Lung (tissue), 13 donors: Measurements from ENCODE around the gene DECR2. TPM values are rescaled to one million over a fixed set of nuclear protein-coding genes. Genes with fewer than 3 reads are reported as not detected.

Source experiments
- ATAC-seq: fragments of 200-7000 bp; cut with Tn5 transposase; one replicate; pipeline ENCODE4 v1.9.1; 2020; ENCODE audit warnings: moderate number of reproducible peaks; ENCODE audit not compliant: insufficient read depth, low FRiP score
- DNase-seq, 3 donors: peaks; one replicate each; pipeline ENCODE4 v3.0.0-alpha.2; 2013 to 2017
- H3K27ac ChIP-seq, 2 donors: one replicate each; pipeline ENCODE4 v1.5.1; 2013; ENCODE audit warnings: mild to moderate bottlenecking in 2 of 2, moderate library complexity in 2 of 2, control low read depth in 1 of 2, inconsistent platforms in 1 of 2, low read depth in 1 of 2, low read length in 1 of 2
- H3K27me3 ChIP-seq, 3 donors: one replicate each; pipeline ENCODE4 v1.5.1; 2013; ENCODE audit warnings: low read length in 2 of 3; ENCODE audit not compliant: control insufficient read depth in 3 of 3, insufficient read depth in 3 of 3
- H3K36me3 ChIP-seq, 4 donors: one replicate each; pipeline ENCODE4 v1.5.1; 2013; ENCODE audit warnings: low read length in 4 of 4, mild to moderate bottlenecking in 1 of 4, moderate library complexity in 1 of 4; ENCODE audit not compliant: control insufficient read depth in 4 of 4, insufficient read depth in 4 of 4
- H3K4me1 ChIP-seq, 5 donors: one replicate each; pipeline ENCODE4 v1.5.1; 2013; ENCODE audit warnings: low read length in 5 of 5, mild to moderate bottlenecking in 2 of 5, moderate library complexity in 1 of 5; ENCODE audit not compliant: control insufficient read depth in 5 of 5, insufficient read depth in 5 of 5
- H3K4me3 ChIP-seq: one replicate; pipeline ENCODE4 v1.5.1; 2013; ENCODE audit warnings: mild to moderate bottlenecking, control low read depth, moderate library complexity
- H3K9ac ChIP-seq, 2 donors: one replicate each; pipeline ENCODE4 v1.5.1; 2013; ENCODE audit warnings: low read length in 2 of 2, control low read depth in 1 of 2; ENCODE audit not compliant: insufficient read depth in 1 of 2
- H3K9me3 ChIP-seq, 4 donors: one replicate each; pipeline ENCODE4 v1.5.1; 2013; ENCODE audit warnings: low read length in 3 of 4, mild to moderate bottlenecking in 1 of 4, moderate library complexity in 1 of 4; ENCODE audit not compliant: control insufficient read depth in 4 of 4, insufficient read depth in 3 of 4
- WGBS, 2 donors: extraction: QIAGEN DNeasy Blood & Tissue Kit; methylation state at CpG; one replicate each; pipeline ENCODE4 v1.1.7; 2013; 5-methylcytosine and 5-hydroxymethylcytosine counted together
- polyA plus RNA-seq, 2 donors: library from polyadenylated mRNA; stranded (reverse); fragments of 200-250 nt; gene quantifications; one replicate each; pipeline ENCODE4 v1.2.1, GENCODE V29; 2013
- small RNA-seq: library from RNA; depleted of rRNA; stranded (forward); fragments of <200 nt; gene quantifications from one replicate; pipeline ENCODE3, GENCODE V24; 2014; ENCODE audit warnings: low replicate concordance
- total RNA-seq, 2 donors: library from RNA; depleted of rRNA in 1 of 2; stranded (reverse); fragments of >200 nt in 1 of 2; gene quantifications; one replicate each; pipeline ENCODE4 v1.2.1, GENCODE V29; 2014 to 2021
- TF ChIP-seq, protein P1 (sequence below): IDR thresholded peaks from 2 replicates; pipeline ENCODE4 v1.5.1; 2012; ENCODE audit warnings: mild to moderate bottlenecking; ENCODE audit errors: control extremely low read depth, extremely low read depth
- donor health status: control.
- donor health status: control.
- donor health status: Bipolar disorder and iron deficiency.
- donor health status: healthy.
- donor health status: DM: yes; HTN: yes; CAD: no.

Gene DECR2
- total and polyA plus RNA-seq, 4 donors: 5.2 to 18.3 (median 15.7) TPM

DNA sequence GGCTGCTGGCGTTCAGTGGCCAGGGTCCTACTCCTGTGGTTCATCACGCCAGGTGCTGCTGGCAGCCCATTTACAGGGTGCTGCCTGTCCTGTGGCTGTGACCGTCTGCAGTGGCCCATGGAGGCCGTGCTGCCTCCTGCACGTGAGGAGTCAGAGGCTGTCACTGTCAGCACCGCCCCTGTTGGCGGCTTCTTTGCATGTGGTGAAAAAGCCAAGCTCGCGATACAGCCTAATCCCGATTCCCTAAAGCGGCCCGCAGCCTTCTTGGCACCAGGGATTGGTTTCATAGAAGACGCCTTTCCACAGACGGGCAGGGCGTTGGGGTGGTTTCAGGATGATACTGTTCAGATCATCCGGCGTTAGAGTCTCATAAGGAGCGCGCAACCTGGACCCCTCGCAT, 59.1 kb downstream of the DECR2 start:
- no peak overlapping the region for H3K4me3 ChIP-seq
- no peaks in the 10 kb centered on the region for H3K9me3 ChIP-seq
- H3K9ac ChIP-seq: no peak overlapping the region
- H3K27ac ChIP-seq: no peak overlapping the region
- ATAC-seq: no peak
- H3K4me1 ChIP-seq: peaks cover 0 to 18% (median 5%) of the 10 kb centered on the region in 5 donors
- TF ChIP-seq, protein P1, sequence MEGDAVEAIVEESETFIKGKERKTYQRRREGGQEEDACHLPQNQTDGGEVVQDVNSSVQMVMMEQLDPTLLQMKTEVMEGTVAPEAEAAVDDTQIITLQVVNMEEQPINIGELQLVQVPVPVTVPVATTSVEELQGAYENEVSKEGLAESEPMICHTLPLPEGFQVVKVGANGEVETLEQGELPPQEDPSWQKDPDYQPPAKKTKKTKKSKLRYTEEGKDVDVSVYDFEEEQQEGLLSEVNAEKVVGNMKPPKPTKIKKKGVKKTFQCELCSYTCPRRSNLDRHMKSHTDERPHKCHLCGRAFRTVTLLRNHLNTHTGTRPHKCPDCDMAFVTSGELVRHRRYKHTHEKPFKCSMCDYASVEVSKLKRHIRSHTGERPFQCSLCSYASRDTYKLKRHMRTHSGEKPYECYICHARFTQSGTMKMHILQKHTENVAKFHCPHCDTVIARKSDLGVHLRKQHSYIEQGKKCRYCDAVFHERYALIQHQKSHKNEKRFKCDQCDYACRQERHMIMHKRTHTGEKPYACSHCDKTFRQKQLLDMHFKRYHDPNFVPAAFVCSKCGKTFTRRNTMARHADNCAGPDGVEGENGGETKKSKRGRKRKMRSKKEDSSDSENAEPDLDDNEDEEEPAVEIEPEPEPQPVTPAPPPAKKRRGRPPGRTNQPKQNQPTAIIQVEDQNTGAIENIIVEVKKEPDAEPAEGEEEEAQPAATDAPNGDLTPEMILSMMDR: no peak
- whole genome bisulfite sequencing, 2 donors: 92 to 94% methylated on average over 20 of the region's 20 CpGs
- H3K36me3 ChIP-seq: peaks cover 0 to 10% (median 8%) of the 10 kb centered on the region in 4 donors
- DNase-seq: no peak
- H3K27me3 ChIP-seq: no peaks in the 10 kb centered on the region

Small RNA genes lying within 50 kb of the gene (small RNA-seq; reads per million reads assigned to genes)
- gene RF00019: not detected

Other genes starting within 250 kb of the DECR2 start
- 1 to 10 TPM in 1 of 2 donors, under 1 TPM in 1; 0.37 to 9.2 TPM for gene HBZ, start 249.2 kb upstream of the DECR2 start, total RNA-seq
- under 1 TPM in 1 of 2 donors, not detected in 1; 0.09 TPM for gene HBZ, start 249.2 kb upstream of the DECR2 start, polyA plus RNA-seq
- 10 to 100 TPM in 1 of 2 donors, under 1 TPM in 1; 0.61 to 45.7 TPM for gene HBM, start 235.9 kb upstream of the DECR2 start, total RNA-seq
- under 1 TPM in 1 of 2 donors, not detected in 1; 0.73 TPM for gene HBM, start 235.9 kb upstream of the DECR2 start, polyA plus RNA-seq
- 1,000 to 10,000 TPM in 1 of 2 donors, 100 to 1,000 TPM in 1; 671 to 4,737 TPM for gene HBA2, start 229.0 kb upstream of the DECR2 start, total RNA-seq
- 100 to 1,000 TPM; 126 to 973 TPM for gene HBA2, start 229.0 kb upstream of the DECR2 start, polyA plus RNA-seq
- gene HBA1, start 225.2 kb upstream of the DECR2 start, total RNA-seq: 1,000 to 10,000 TPM in 1 of 2 donors, 100 to 1,000 TPM in 1; 627 to 2,695 TPM
- gene HBA1, start 225.2 kb upstream of the DECR2 start, polyA plus RNA-seq: 100 to 1,000 TPM in 1 of 2 donors, 10 to 100 TPM in 1; 38.1 to 273 TPM
- 1 to 10 TPM in 1 of 2 donors, not detected in 1; 2.3 TPM for gene HBQ1, start 221.4 kb upstream of the DECR2 start, total RNA-seq
- gene HBQ1, start 221.4 kb upstream of the DECR2 start, polyA plus RNA-seq: under 1 TPM in 1 of 2 donors, not detected in 1; 0.35 TPM
- 100 to 1,000 TPM in 1 of 2 donors, 10 to 100 TPM in 1; 56.3 to 115 TPM for gene LUC7L, start 172.4 kb upstream of the DECR2 start, total RNA-seq
- 100 to 1,000 TPM in 1 of 2 donors, 10 to 100 TPM in 1; 35.2 to 105 TPM for gene LUC7L, start 172.4 kb upstream of the DECR2 start, polyA plus RNA-seq
- gene FAM234A, start 167.1 kb upstream of the DECR2 start, total RNA-seq: 10 to 100 TPM; 67.1 to 78.5 TPM
- gene FAM234A, start 167.1 kb upstream of the DECR2 start, polyA plus RNA-seq: 10 to 100 TPM; 41.5 to 52.4 TPM
- gene RGS11, start 125.9 kb upstream of the DECR2 start, total RNA-seq: 1 to 10 TPM; 2.6 to 3.9 TPM
- 1 to 10 TPM; 1.8 to 5.6 TPM for gene RGS11, start 125.9 kb upstream of the DECR2 start, polyA plus RNA-seq
- under 1 TPM in 1 of 2 donors, not detected in 1; 0.58 TPM for gene ARHGDIG, start 121.3 kb upstream of the DECR2 start, total RNA-seq
- gene ARHGDIG, start 121.3 kb upstream of the DECR2 start, polyA plus RNA-seq: under 1 TPM; 0.07 to 0.26 TPM
- under 1 TPM; 0.20 to 0.28 TPM for gene PDIA2, start 118.7 kb upstream of the DECR2 start, total RNA-seq
- gene PDIA2, start 118.7 kb upstream of the DECR2 start, polyA plus RNA-seq: under 1 TPM; 0.19 to 0.65 TPM
- 10 to 100 TPM; 16.9 to 25.9 TPM for gene AXIN1, start 49.2 kb upstream of the DECR2 start, total RNA-seq
- gene AXIN1, start 49.2 kb upstream of the DECR2 start, polyA plus RNA-seq: 10 to 100 TPM; 18.5 to 20.2 TPM
- gene MRPL28, start 31.3 kb upstream of the DECR2 start, total RNA-seq: 10 to 100 TPM; 31.9 to 65.0 TPM
- gene MRPL28, start 31.3 kb upstream of the DECR2 start, polyA plus RNA-seq: 10 to 100 TPM; 89.4 to 98.9 TPM
- 10 to 100 TPM; 38.0 to 71.5 TPM for gene PGAP6, start 19.9 kb upstream of the DECR2 start, total RNA-seq
- gene PGAP6, start 19.9 kb upstream of the DECR2 start, polyA plus RNA-seq: 10 to 100 TPM; 64.8 to 100.0 TPM
- 10 to 100 TPM; 18.0 to 68.7 TPM for gene NME4, start 4.7 kb upstream of the DECR2 start, total RNA-seq
- 10 to 100 TPM; 64.0 to 67.6 TPM for gene NME4, start 4.7 kb upstream of the DECR2 start, polyA plus RNA-seq
- gene RAB11FIP3, start 23.8 kb downstream of the DECR2 start, total RNA-seq: 10 to 100 TPM; 20.8 to 38.3 TPM
- 10 to 100 TPM; 20.7 to 22.2 TPM for gene RAB11FIP3, start 23.8 kb downstream of the DECR2 start, polyA plus RNA-seq
- 10 to 100 TPM; 14.4 to 64.1 TPM for gene CAPN15, start 125.8 kb downstream of the DECR2 start, total RNA-seq
- 10 to 100 TPM; 37.2 to 40.6 TPM for gene CAPN15, start 125.8 kb downstream of the DECR2 start, polyA plus RNA-seq
- gene PRR35, start 158.5 kb downstream of the DECR2 start, total RNA-seq: not detected
- not detected for gene PRR35, start 158.5 kb downstream of the DECR2 start, polyA plus RNA-seq
- 1 to 10 TPM; 7.0 to 8.6 TPM for gene NHLRC4, start 165.1 kb downstream of the DECR2 start, total RNA-seq
- gene NHLRC4, start 165.1 kb downstream of the DECR2 start, polyA plus RNA-seq: 1 to 10 TPM; 2.3 to 4.5 TPM
- gene PIGQ, start 168.1 kb downstream of the DECR2 start, total RNA-seq: 10 to 100 TPM; 34.9 to 81.2 TPM
- 10 to 100 TPM; 41.5 to 98.2 TPM for gene PIGQ, start 168.1 kb downstream of the DECR2 start, polyA plus RNA-seq
- gene RAB40C, start 188.2 kb downstream of the DECR2 start, total RNA-seq: 10 to 100 TPM; 25.1 to 58.9 TPM
- gene RAB40C, start 188.2 kb downstream of the DECR2 start, polyA plus RNA-seq: 10 to 100 TPM; 34.0 to 53.8 TPM
- gene WFIKKN1, start 229.1 kb downstream of the DECR2 start, total RNA-seq: 1 to 10 TPM in 1 of 2 donors, under 1 TPM in 1; 0.31 to 2.5 TPM
- gene WFIKKN1, start 229.1 kb downstream of the DECR2 start, polyA plus RNA-seq: under 1 TPM; 0.44 to 0.79 TPM
- gene METTL26, start 234.4 kb downstream of the DECR2 start, total RNA-seq: 10 to 100 TPM; 36.1 to 89.8 TPM
- 100 to 1,000 TPM; 138 to 200 TPM for gene METTL26, start 234.4 kb downstream of the DECR2 start, polyA plus RNA-seq
- 10 to 100 TPM in 1 of 2 donors, 1 to 10 TPM in 1; 9.1 to 61.6 TPM for gene MCRIP2, start 239.9 kb downstream of the DECR2 start, total RNA-seq
- gene MCRIP2, start 239.9 kb downstream of the DECR2 start, polyA plus RNA-seq: 100 to 1,000 TPM in 1 of 2 donors, 10 to 100 TPM in 1; 45.0 to 109 TPM
- gene WDR90, start 247.5 kb downstream of the DECR2 start, total RNA-seq: 10 to 100 TPM; 22.4 to 74.2 TPM
- gene WDR90, start 247.5 kb downstream of the DECR2 start, polyA plus RNA-seq: 10 to 100 TPM; 18.6 to 33.4 TPM